Activated CD4-positive, CD25-positive, alpha-beta regulatory T cell treated with anti-CD3 and anti-CD28 coated beads, Interleukin-2, amount 50 U/mL, for 24 hours (primary cell): ENCODE measurements around the gene DPP3.
"Not testable (repeated sequence)": the region's sequence is repeated elsewhere in the genome, so short reads cannot be mapped to it uniquely, and the experiment has no call there.

Experiments
- ATAC-seq, 2 donors: fragments of 150-1000 bp; cut with Tn5 transposase; one replicate each; pipeline ENCODE4 v1.10.0; 2021; ENCODE audit warnings: mild to moderate bottlenecking in 1 of 2, moderate library complexity in 1 of 2

The DPP3 gene

GRCh38 chr11:66480117-66480938 is at the start of gene DPP3:
Gene DPP3, plus strand, starts transcription at chr11:66480434. Its CDS starts 1,767 bp downstream, at chr11:66482201.
- peak; percentile 98 for ATAC-seq

GRCh38 chr11:66431287-66431686 is 48.9 kb upstream of the DPP3 start:
- not testable (repeated sequence) for ATAC-seq

- not testable (repeated sequence) for ATAC-seq
These were observed 48.3 kb upstream of the DPP3 start for GRCh38 chr11:66431871-66432329.

- no peak for ATAC-seq
These were observed 47.6 kb upstream of the DPP3 start for GRCh38 chr11:66432597-66432996.

- no peak for ATAC-seq
These were observed 42.2 kb upstream of the DPP3 start for GRCh38 chr11:66437979-66438503.

GRCh38 chr11:66438504-66439466 is 41.4 kb upstream of the DPP3 start, which contains the start of gene MRPL11:
Gene MRPL11, minus strand, starts transcription at chr11:66438848. Its CDS starts 94 bp downstream, at chr11:66438754.
- ATAC-seq = peak; percentile 97 to 98

GRCh38 chr11:66440101-66440939 is 39.9 kb upstream of the DPP3 start:
- ATAC-seq = not testable (repeated sequence)

GRCh38 chr11:66440940-66441282 is 39.3 kb upstream of the DPP3 start:
- ATAC-seq = not testable (repeated sequence)

GRCh38 chr11:66443602-66444001 is 36.6 kb upstream of the DPP3 start:
- no peak for ATAC-seq

GRCh38 chr11:66447012-66447411 is 33.2 kb upstream of the DPP3 start:
- no peak for ATAC-seq

- no peak for ATAC-seq
These were observed 31.7 kb upstream of the DPP3 start for GRCh38 chr11:66448523-66448922.

GRCh38 chr11:66450560-66450959 is 29.7 kb upstream of the DPP3 start:
- ATAC-seq = no peak

GRCh38 chr11:66451663-66452062 is 28.6 kb upstream of the DPP3 start:
- no peak for ATAC-seq

GRCh38 chr11:66454247-66454646 is 26.0 kb upstream of the DPP3 start:
- no peak for ATAC-seq

- no peak for ATAC-seq
These were observed 25.4 kb upstream of the DPP3 start for GRCh38 chr11:66454828-66455227.

- ATAC-seq = no peak
These were observed 22.4 kb upstream of the DPP3 start for GRCh38 chr11:66457826-66458225.

GRCh38 chr11:66459138-66459778 is 21.0 kb upstream of the DPP3 start:
- ATAC-seq = no peak

GRCh38 chr11:66462010-66462409 is 18.2 kb upstream of the DPP3 start:
- no peak for ATAC-seq

GRCh38 chr11:66462911-66463310 is 17.3 kb upstream of the DPP3 start:
- ATAC-seq = no peak

- ATAC-seq = not testable (repeated sequence)
These were observed 16.1 kb upstream of the DPP3 start for GRCh38 chr11:66464116-66464515.

- no peak for ATAC-seq
These were observed 15.3 kb upstream of the DPP3 start for GRCh38 chr11:66464916-66465315.
